H9 (cell line): ENCODE results near the gene SYF2. TPM values are rescaled to one million over a fixed set of nuclear protein-coding genes. Genes with fewer than 3 reads are reported as not detected.
"Not testable (repeated sequence)": the region's sequence is repeated elsewhere in the genome, so short reads cannot be mapped to it uniquely, and the experiment has no call there.

Experiments
- DNase-seq: peaks from one replicate; pipeline ENCODE4 v3.0.0-alpha.2; 2017
- H2AFZ ChIP-seq: one replicate; pipeline ENCODE4 v1.6.1; 2013; ENCODE audit warnings: mild to moderate bottlenecking, low read length, control low read depth, moderate library complexity
- H2AK5ac ChIP-seq: 2 replicates; pipeline ENCODE4 v1.6.1; 2013; ENCODE audit warnings: low read length, control low read depth, mixed read lengths; ENCODE audit not compliant: insufficient read length
- H2BK120ac ChIP-seq: one replicate; pipeline ENCODE4 v1.6.1; 2013; ENCODE audit warnings: low read depth, mild to moderate bottlenecking, low read length, control low read depth, inconsistent platforms; ENCODE audit not compliant: poor library complexity, severe bottlenecking
- H2BK12ac ChIP-seq: 2 replicates; pipeline ENCODE4 v1.6.1; 2013; ENCODE audit warnings: low read length, control low read depth, mixed read lengths, low read depth; ENCODE audit not compliant: insufficient read length
- H2BK15ac ChIP-seq: 2 replicates; pipeline ENCODE4 v1.6.1; 2013; ENCODE audit warnings: low read depth, low read length, control low read depth
- H2BK20ac ChIP-seq: one replicate; pipeline ENCODE4 v1.6.1; 2013; ENCODE audit warnings: low read depth, mild to moderate bottlenecking, low read length, control low read depth, inconsistent platforms; ENCODE audit not compliant: poor library complexity, severe bottlenecking
- H2BK5ac ChIP-seq: 2 replicates; pipeline ENCODE4 v1.6.1; 2013; ENCODE audit warnings: low read length, control low read depth, mixed read lengths; ENCODE audit not compliant: insufficient read length
- H3K14ac ChIP-seq: 2 replicates; pipeline ENCODE4 v1.6.1; 2013; ENCODE audit warnings: low read length, control low read depth; ENCODE audit not compliant: insufficient read depth
- H3K18ac ChIP-seq: 2 replicates; pipeline ENCODE4 v1.6.1; 2013; ENCODE audit warnings: low read depth, mild to moderate bottlenecking, mixed read lengths, low read length, control low read depth; ENCODE audit not compliant: insufficient read length
- H3K23ac ChIP-seq: 2 replicates; pipeline ENCODE4 v1.6.1; 2013; ENCODE audit warnings: low read length, control low read depth, mixed read lengths, low read depth; ENCODE audit not compliant: insufficient read length
- H3K23me2 ChIP-seq: 2 replicates; pipeline ENCODE4 v1.6.1; 2013; ENCODE audit warnings: low read depth, mild to moderate bottlenecking, mixed read lengths, low read length, control low read depth; ENCODE audit not compliant: insufficient read length, poor library complexity, severe bottlenecking
- H3K27ac ChIP-seq: 2 replicates; pipeline ENCODE4 v1.5.1; 2013; ENCODE audit warnings: low read length, control low read depth, mixed read lengths, low read depth; ENCODE audit not compliant: insufficient read length
- H3K27me3 ChIP-seq: 2 replicates; pipeline ENCODE4 v1.6.1; 2013; ENCODE audit warnings: low read length, control low read depth, inconsistent platforms; ENCODE audit not compliant: insufficient read depth
- H3K4ac ChIP-seq: 2 replicates; pipeline ENCODE4 v1.6.1; 2013; ENCODE audit warnings: low read depth, mild to moderate bottlenecking, control low read depth, inconsistent platforms, low read length, moderate library complexity
- H3K4me1 ChIP-seq: 2 replicates; pipeline ENCODE4 v1.6.1; 2013; ENCODE audit warnings: low read length, control low read depth, inconsistent platforms; ENCODE audit not compliant: insufficient read depth
- H3K4me2 ChIP-seq: 2 replicates; pipeline ENCODE4 v1.6.1; 2013; ENCODE audit warnings: low read length, control low read depth, mixed read lengths; ENCODE audit not compliant: insufficient read length, insufficient read depth
- H3K56ac ChIP-seq: 2 replicates; pipeline ENCODE4 v1.6.1; 2013; ENCODE audit warnings: low read depth, mild to moderate bottlenecking, mixed read lengths, low read length, control low read depth; ENCODE audit not compliant: insufficient read length
- H3K79me1 ChIP-seq: 2 replicates; pipeline ENCODE4 v1.6.1; 2013; ENCODE audit warnings: low read depth, mild to moderate bottlenecking, moderate library complexity, low read length, control low read depth, inconsistent platforms; ENCODE audit not compliant: insufficient read depth, poor library complexity, severe bottlenecking
- H3K79me2 ChIP-seq: 2 replicates; pipeline ENCODE4 v1.6.1; 2013; ENCODE audit warnings: low read length, control low read depth, inconsistent platforms; ENCODE audit not compliant: insufficient read depth
- H3K9ac ChIP-seq: 2 replicates; pipeline ENCODE4 v1.6.1; 2013; ENCODE audit warnings: low read length, control low read depth, mixed read lengths; ENCODE audit not compliant: insufficient read length; ENCODE audit errors: extremely low read depth
- H3K9me3 ChIP-seq: one replicate; pipeline ENCODE4 v1.6.1; 2013; ENCODE audit warnings: low read depth, low read length, inconsistent platforms; ENCODE audit not compliant: control insufficient read depth
- H3T11ph ChIP-seq: one replicate; pipeline ENCODE4 v1.6.1; 2013; ENCODE audit warnings: mild to moderate bottlenecking, low read length, control low read depth, inconsistent platforms
- H4K20me1 ChIP-seq: one replicate; pipeline ENCODE4 v1.6.1; 2013; ENCODE audit not compliant: control insufficient read depth, insufficient read length, insufficient read depth
- H4K5ac ChIP-seq: 2 replicates; pipeline ENCODE4 v1.6.1; 2013; ENCODE audit warnings: low read depth, mild to moderate bottlenecking, mixed read lengths, low read length, control low read depth; ENCODE audit not compliant: insufficient read length
- H4K8ac ChIP-seq: replicated peaks from 2 replicates; pipeline ENCODE4 v1.6.1; 2013; ENCODE audit warnings: low read length, control low read depth, mixed read lengths, low read depth; ENCODE audit not compliant: insufficient read length
- H4K91ac ChIP-seq: 2 replicates; pipeline ENCODE4 v1.6.1; 2013; ENCODE audit warnings: low read depth, mild to moderate bottlenecking, moderate library complexity, mixed read lengths, low read length, control low read depth; ENCODE audit not compliant: insufficient read length
- H3K27ac Mint-ChIP-seq, 3 experiments: 2 replicates in 2 of 3; 3 replicates in 1 of 3; pipeline ENCODE4 v1.8.0; 2020 to 2021; ENCODE audit warnings: mixed read lengths in 3 of 3, mild to moderate bottlenecking in 1 of 3, moderate library complexity in 1 of 3
- H3K27me3 Mint-ChIP-seq: 2 replicates; pipeline ENCODE4 v1.8.0; 2021; ENCODE audit warnings: low read depth, mild to moderate bottlenecking, moderate library complexity, mixed read lengths
- H3K36me3 Mint-ChIP-seq, 3 experiments: 2 replicates in 2 of 3; 3 replicates in 1 of 3; pipeline ENCODE4 v1.8.0; 2020 to 2021; ENCODE audit warnings: low read depth in 3 of 3, mixed read lengths in 3 of 3; ENCODE audit not compliant: insufficient read depth in 1 of 3
- H3K4me1 Mint-ChIP-seq, 2 experiments: 2 replicates each; pipeline ENCODE4 v1.8.0; 2020; ENCODE audit warnings: mixed read lengths in 2 of 2
- H3K4me3 Mint-ChIP-seq, 2 experiments: 2 replicates in 1 of 2; 3 replicates in 1 of 2; pipeline ENCODE4 v1.8.0; 2020 to 2021; ENCODE audit warnings: mild to moderate bottlenecking in 2 of 2, mixed read lengths in 2 of 2, moderate library complexity in 1 of 2
- H3K9me3 Mint-ChIP-seq, 2 experiments: 2 replicates in 1 of 2; 3 replicates in 1 of 2; pipeline ENCODE4 v1.8.0; 2020; ENCODE audit warnings: mild to moderate bottlenecking in 2 of 2, mixed read lengths in 2 of 2, moderate library complexity in 1 of 2
- WGBS: extraction: QIAGEN DNeasy Blood & Tissue Kit; methylation state at CpG from one replicate; pipeline ENCODE4 v1.1.7; 2013; ENCODE audit warnings: missing lambda C conversion rate, low lambda C conversion rate, mixed read lengths; ENCODE audit not compliant: insufficient read length; ENCODE audit errors: extremely low coverage; 5-methylcytosine and 5-hydroxymethylcytosine counted together
- total RNA-seq: library from RNA; stranded (reverse); gene quantifications from 2 replicates; pipeline ENCODE4 v1.2.1, GENCODE V29; 2021

The SYF2 gene
- total RNA-seq, 1 experiment from 2014 or later = 36.5 TPM

DNA sequence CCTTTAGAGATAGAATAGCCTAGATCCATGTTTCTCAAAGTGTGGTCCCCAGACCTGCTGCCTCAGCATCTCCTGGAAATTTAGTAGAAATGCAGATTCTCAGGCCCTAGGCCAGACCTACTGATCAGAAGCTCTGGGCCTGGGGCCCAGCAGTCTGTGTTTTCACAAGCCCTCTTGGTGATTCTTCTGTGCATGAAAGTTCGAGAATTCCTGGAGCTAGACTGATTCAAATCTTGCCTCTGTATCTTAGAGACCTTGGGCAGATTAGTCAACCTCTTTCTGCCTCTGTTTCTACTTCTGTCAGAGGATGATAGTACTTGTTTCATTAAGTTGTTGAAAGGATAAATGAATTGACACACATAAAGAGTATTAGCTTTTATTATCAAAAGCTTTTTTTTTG lies 45.0 kb upstream of the SYF2 start:
- not testable (repeated sequence) for H3T11ph ChIP-seq, H3K27me3 Mint-ChIP-seq, H3K4me3 Mint-ChIP-seq, H4K20me1 ChIP-seq, H3K9me3 Mint-ChIP-seq, H3K4ac ChIP-seq, H3K9ac ChIP-seq, H2BK5ac ChIP-seq, H3K14ac ChIP-seq, H3K4me1 Mint-ChIP-seq, H3K27ac ChIP-seq, H3K4me2 ChIP-seq, H3K79me2 ChIP-seq, H4K8ac ChIP-seq, H3K56ac ChIP-seq, H3K4me1 ChIP-seq, H3K27ac Mint-ChIP-seq, H3K36me3 Mint-ChIP-seq, H3K79me1 ChIP-seq, H2BK20ac ChIP-seq, H3K23me2 ChIP-seq, H2BK15ac ChIP-seq, H2AFZ ChIP-seq, H3K27me3 ChIP-seq, DNase-seq, H3K23ac ChIP-seq, H4K91ac ChIP-seq, H3K9me3 ChIP-seq, H2AK5ac ChIP-seq, H4K5ac ChIP-seq, H2BK120ac ChIP-seq, H3K18ac ChIP-seq, H2BK12ac ChIP-seq
- no CpG with 5 or more reads among the region's 1 CpG for WGBS

DNA sequence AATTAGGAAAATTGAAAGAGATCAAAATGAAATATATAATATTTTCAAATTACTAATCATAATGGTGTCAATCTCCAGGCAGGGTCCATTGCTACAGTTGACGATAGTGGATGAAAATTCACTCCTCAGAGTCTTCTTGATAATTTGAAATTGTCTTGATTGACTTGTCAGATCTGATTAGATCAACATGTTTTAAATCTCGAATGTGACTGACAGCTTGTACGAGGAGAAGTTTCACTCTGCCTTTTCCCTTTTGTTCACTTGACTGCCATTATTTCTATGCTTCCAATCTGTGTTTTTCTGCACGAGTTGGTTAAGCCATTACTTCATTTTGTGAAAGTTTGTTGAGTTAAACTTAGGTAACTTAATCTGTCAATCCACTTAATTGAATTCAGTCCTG lies 43.3 kb upstream of the SYF2 start:
- not testable (repeated sequence) for H3K23me2 ChIP-seq, H4K8ac ChIP-seq, H3T11ph ChIP-seq, H3K9ac ChIP-seq, H2BK20ac ChIP-seq, H3K79me1 ChIP-seq, H3K9me3 Mint-ChIP-seq, H3K4me1 ChIP-seq, H2BK5ac ChIP-seq, H3K27me3 ChIP-seq, H3K23ac ChIP-seq, H4K5ac ChIP-seq, H4K91ac ChIP-seq, H3K14ac ChIP-seq, H4K20me1 ChIP-seq, H3K4me3 Mint-ChIP-seq, H3K4me1 Mint-ChIP-seq, H3K4ac ChIP-seq, H3K56ac ChIP-seq, H3K27me3 Mint-ChIP-seq, H2AFZ ChIP-seq, H3K27ac ChIP-seq, H2BK120ac ChIP-seq, H3K9me3 ChIP-seq, H3K79me2 ChIP-seq, H3K4me2 ChIP-seq, H2BK15ac ChIP-seq, H2AK5ac ChIP-seq, H2BK12ac ChIP-seq, H3K18ac ChIP-seq, H3K27ac Mint-ChIP-seq, DNase-seq, H3K36me3 Mint-ChIP-seq
- no CpG with 5 or more reads among the region's 4 CpGs for WGBS
